Chondrocyte (in vitro differentiated cells): ENCODE data around the gene ALDH1L1. TPM values are rescaled to one million over a fixed set of nuclear protein-coding genes. Genes with fewer than 3 reads are reported as not detected.

Experiments
- DNase-seq: peaks from one replicate; pipeline ENCODE4 v3.0.0; 2021; ENCODE audit warnings: mixed read lengths, low spot score
- H3K27ac Mint-ChIP-seq: one replicate; pipeline ENCODE4 v1.8.0; 2021; ENCODE audit warnings: mild to moderate bottlenecking, moderate library complexity, mixed read lengths; ENCODE audit not compliant: unreplicated experiment
- H3K27me3 Mint-ChIP-seq: 2 replicates; pipeline ENCODE4 v1.8.0; 2021; ENCODE audit warnings: low read depth, mixed read lengths
- H3K36me3 Mint-ChIP-seq: 2 replicates; pipeline ENCODE4 v1.8.0; 2021; ENCODE audit warnings: low read depth, mixed read lengths
- H3K4me1 Mint-ChIP-seq: 2 replicates; pipeline ENCODE4 v1.8.0; 2021; ENCODE audit warnings: low read depth, mild to moderate bottlenecking, mixed read lengths
- H3K4me3 Mint-ChIP-seq: one replicate; pipeline ENCODE4 v1.8.0; 2021; ENCODE audit warnings: mild to moderate bottlenecking, moderate library complexity, mixed read lengths; ENCODE audit not compliant: unreplicated experiment
- H3K9me3 Mint-ChIP-seq: 2 replicates; pipeline ENCODE4 v1.8.0; 2021; ENCODE audit warnings: low read depth, mixed read lengths
- total RNA-seq: library from RNA; stranded (reverse); gene quantifications from 3 replicates; pipeline ENCODE4 v1.2.1, GENCODE V29; 2021
- TF ChIP-seq, protein P1 (sequence below): fragments of 200-600 bp; sonication (generic); IDR thresholded peaks from 2 replicates; pipeline ENCODE4 v1.5.0; 2021; ENCODE audit warnings: antibody characterized with exemption, mild to moderate bottlenecking, moderate library complexity

ALDH1L1 gene
- total RNA-seq, 1 donor from 2014 or later: 0.60 TPM

DNA sequence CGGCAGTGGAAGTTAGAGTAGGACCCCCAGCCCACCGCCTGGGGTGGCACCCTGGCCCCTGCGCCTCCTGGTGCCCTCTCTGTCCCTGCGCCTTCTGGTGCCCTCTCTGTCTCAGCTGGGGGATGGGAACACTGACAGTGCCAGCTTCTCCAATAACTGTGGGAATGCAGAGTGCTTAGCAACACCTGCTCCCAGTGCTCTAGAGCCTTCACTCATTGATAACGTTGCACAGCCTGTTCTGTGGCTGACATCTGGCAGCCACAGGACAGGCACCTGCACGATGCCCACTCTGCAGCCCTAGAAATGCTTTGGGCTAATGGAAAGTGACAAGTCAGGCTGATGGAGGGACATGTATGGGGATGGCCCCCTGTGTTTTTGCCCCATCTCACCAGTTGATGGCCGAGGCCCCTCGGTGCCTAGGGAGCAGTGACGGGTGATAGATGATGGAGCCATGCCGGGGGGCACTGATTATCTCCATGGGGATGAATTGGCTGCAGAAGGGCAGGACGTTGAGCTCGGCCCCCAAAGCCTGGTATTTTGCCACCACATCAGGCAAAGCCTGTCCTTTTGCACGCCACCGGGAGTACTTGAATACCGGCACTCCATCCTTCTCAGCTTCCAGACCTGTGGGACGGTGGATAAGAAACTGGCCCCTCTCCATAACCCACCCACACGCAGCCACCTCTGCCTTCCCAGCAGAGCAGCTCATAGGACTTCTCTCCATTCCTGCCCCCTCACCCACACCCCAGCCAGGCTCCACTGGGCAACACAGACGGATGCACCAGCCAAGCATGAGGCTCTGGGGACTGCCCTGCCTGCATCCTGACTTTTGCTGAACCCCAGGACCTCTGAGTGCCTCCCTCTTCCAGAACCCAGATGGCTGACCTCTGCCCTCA, 22.1 kb downstream of the ALDH1L1 start:
- TF ChIP-seq, protein P1, sequence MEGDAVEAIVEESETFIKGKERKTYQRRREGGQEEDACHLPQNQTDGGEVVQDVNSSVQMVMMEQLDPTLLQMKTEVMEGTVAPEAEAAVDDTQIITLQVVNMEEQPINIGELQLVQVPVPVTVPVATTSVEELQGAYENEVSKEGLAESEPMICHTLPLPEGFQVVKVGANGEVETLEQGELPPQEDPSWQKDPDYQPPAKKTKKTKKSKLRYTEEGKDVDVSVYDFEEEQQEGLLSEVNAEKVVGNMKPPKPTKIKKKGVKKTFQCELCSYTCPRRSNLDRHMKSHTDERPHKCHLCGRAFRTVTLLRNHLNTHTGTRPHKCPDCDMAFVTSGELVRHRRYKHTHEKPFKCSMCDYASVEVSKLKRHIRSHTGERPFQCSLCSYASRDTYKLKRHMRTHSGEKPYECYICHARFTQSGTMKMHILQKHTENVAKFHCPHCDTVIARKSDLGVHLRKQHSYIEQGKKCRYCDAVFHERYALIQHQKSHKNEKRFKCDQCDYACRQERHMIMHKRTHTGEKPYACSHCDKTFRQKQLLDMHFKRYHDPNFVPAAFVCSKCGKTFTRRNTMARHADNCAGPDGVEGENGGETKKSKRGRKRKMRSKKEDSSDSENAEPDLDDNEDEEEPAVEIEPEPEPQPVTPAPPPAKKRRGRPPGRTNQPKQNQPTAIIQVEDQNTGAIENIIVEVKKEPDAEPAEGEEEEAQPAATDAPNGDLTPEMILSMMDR: no peak
- peaks cover 9% of the 10 kb centered on the region for H3K27me3 Mint-ChIP-seq
- no peaks in the 10 kb centered on the region for H3K36me3 Mint-ChIP-seq
- H3K4me3 Mint-ChIP-seq: no peak overlapping the region
- DNase-seq: no peak
- H3K4me1 Mint-ChIP-seq: no peaks in the 10 kb centered on the region
- no peaks in the 10 kb centered on the region for H3K9me3 Mint-ChIP-seq
- no peak overlapping the region for H3K27ac Mint-ChIP-seq

DNA sequence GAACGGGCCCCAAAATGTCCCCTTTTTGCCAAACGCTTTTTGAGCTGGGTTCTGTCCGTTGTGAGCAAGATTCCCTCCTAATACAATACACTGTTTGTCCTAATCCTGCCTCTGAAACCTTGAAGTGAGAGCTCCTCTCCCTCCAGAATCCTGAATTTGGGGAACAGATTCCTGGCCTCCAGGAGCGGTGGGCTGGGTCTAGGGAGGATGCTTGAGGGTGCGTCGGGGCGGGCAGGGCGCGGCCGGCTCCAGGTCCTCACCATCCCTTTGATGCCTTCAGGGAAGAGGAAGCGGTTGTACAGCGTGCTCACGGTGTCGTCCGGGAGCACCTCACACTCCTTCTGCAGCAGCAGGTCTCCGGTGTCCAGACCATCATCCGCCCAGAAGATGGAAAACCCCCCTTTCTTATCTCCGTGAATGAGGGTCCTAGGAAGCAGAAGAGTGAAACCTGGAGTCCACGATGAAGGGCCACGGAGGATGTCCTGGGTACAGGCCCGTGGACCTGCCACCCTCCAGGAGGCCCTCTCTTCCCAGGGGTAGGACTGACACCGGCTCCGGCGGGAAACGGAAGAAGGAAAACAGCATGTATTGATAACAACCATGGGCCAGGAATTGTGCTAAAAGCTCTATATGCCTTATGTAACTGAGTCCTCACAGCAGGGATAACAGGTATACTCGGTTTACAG, 23.2 kb downstream of the ALDH1L1 start:
- Mint-ChIP-seq H3K36me3 (no peaks in the 10 kb centered on the region), H3K4me3 (no peak overlapping the region), H3K27me3 (peaks cover under 1% of the 10 kb centered on the region), H3K27ac (no peak overlapping the region), H3K9me3 (no peaks in the 10 kb centered on the region), H3K4me1 (no peaks in the 10 kb centered on the region)
- DNase-seq: no peak
- TF ChIP-seq, protein P1: no peak

DNA sequence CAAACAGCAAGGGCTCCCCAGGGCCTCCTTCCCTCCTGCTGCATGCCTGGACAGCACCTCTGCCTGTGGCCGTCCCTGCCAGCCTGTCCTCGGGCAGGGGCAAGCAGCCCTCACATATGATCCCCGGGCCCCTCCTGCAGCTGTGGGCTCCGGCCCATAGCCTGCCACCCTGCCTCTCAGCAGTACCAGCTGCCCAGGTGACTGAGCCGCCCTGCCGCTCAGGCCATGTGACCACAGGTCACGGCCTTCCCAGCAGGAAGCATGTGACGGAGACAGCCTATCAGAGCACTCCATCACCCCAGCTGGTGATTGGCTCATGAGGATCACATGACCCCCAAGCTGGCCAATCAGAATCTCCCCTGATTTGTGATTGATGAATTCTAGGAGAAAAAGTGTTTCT, 23.9 kb downstream of the ALDH1L1 start:
- Mint-ChIP-seq H3K27me3 (no peaks in the 10 kb centered on the region), H3K9me3 (no peaks in the 10 kb centered on the region), H3K36me3 (no peaks in the 10 kb centered on the region), H3K27ac (no peak overlapping the region), H3K4me1 (no peaks in the 10 kb centered on the region), H3K4me3 (no peak overlapping the region)
- peak; percentile 84 for DNase-seq
- TF ChIP-seq, protein P1: no peak

DNA sequence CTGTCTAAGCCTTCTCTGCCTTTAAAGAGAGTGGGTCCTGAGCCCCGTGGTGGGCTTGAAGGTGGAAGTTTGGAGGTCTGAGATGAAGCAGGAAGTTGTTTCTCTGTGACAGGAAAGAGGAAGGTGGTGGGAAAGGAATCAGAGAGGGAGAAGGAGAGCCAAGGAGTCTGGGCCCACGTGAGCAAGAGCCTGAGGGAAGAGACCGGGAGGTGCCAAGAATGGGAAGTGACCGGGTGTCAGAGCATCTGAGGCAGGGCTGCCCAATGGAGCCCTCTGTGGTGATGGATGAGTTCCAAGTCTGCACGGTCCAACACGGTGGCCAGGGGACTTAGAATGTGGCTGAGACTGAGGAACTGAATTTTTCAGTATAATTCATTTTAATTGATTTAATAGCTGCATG, 24.6 kb downstream of the ALDH1L1 start:
- DNase-seq: peak; percentile 33
- Mint-ChIP-seq H3K27me3 (no peaks in the 10 kb centered on the region), H3K4me3 (no peak overlapping the region), H3K27ac (no peak overlapping the region), H3K9me3 (no peaks in the 10 kb centered on the region), H3K4me1 (no peaks in the 10 kb centered on the region), H3K36me3 (no peaks in the 10 kb centered on the region)
- TF ChIP-seq, protein P1: no peak

DNA sequence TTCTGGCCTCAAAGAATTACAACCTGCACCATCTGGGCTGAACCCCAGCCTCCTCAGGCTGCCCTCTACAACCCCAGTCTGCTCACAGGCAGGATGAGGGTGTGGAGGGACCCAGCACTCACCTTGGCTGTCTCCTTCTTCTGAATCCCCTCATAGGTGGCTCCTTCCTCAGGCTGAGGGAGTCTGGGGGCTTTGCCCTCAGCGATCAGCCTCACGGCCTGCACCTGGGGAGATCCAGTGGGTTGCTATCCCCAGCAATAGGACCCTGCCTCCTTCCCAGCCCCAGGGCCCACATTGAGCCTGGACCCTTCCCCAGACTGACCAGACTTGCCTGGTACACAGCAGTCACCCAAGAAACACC, 25.1 kb downstream of the ALDH1L1 start:
- Mint-ChIP-seq H3K9me3 (no peaks in the 10 kb centered on the region), H3K27me3 (no peaks in the 10 kb centered on the region), H3K4me1 (no peaks in the 10 kb centered on the region), H3K36me3 (no peaks in the 10 kb centered on the region), H3K4me3 (no peak overlapping the region), H3K27ac (no peak overlapping the region)
- TF ChIP-seq, protein P1: no peak
- peak; percentile 62 for DNase-seq
